ENCODE results near the gene CORO1C. TPM values are rescaled to one million over a fixed set of nuclear protein-coding genes. Genes with fewer than 3 reads are reported as not detected.

CORO1C gene
- total RNA-seq, 6 donors from 2014 or later = 154 to 297 (median 223) TPM

GRCh38 chr12:108603743-108604142, 127.6 kb downstream of the CORO1C start:
- no peak for ATAC-seq (ENCODE audit: low FRiP score in 2 of 2)
- 85 to 91% methylated on average over 4 of the region's 4 CpGs for WGBS, 2 donors
- no peak for DNase-seq

GRCh38 chr12:108602976-108603704, 128.2 kb downstream of the CORO1C start:
- TF ChIP-seq EP300 (IDR thresholded peaks at IDR 0.05) = no peak
- no peak for TF ChIP-seq POLR2A (IDR thresholded peaks at IDR 0.05)
- TF ChIP-seq CTCF (IDR thresholded peaks at IDR 0.05) = no peak
- TF ChIP-seq POLR2AphosphoS5 (IDR thresholded peaks at IDR 0.05) = no peak
- 89 to 94% methylated on average over 13 to 14 of the region's 15 CpGs for whole genome bisulfite sequencing, 2 donors
- Histone ChIP-seq H3K36me3 (no peaks in the 10 kb centered on the region), H3K9me3 (no peaks in the 10 kb centered on the region), H3K27ac (no peak overlapping the region), H3K4me1 (no peaks in the 10 kb centered on the region), H3K27me3 (no peaks in the 10 kb centered on the region), H3K4me3 (no peak overlapping the region)
- DNase-seq (peak in 1 of 2 donors; percentile 67), ATAC-seq (ENCODE audit: low FRiP score in 2 of 2) (no peak)

More at GRCh38 chr12:108603743-108604142, 127.6 kb downstream of the CORO1C start:
- H3K27me3 ChIP-seq = no peaks in the 10 kb centered on the region
- TF ChIP-seq POLR2A (IDR thresholded peaks at IDR 0.05) (no peak), EP300 (IDR thresholded peaks at IDR 0.05) (no peak), CTCF (IDR thresholded peaks at IDR 0.05) (no peak), POLR2AphosphoS5 (IDR thresholded peaks at IDR 0.05) (no peak)
- H3K27ac ChIP-seq = no peak overlapping the region
- no peaks in the 10 kb centered on the region for H3K9me3 ChIP-seq
- H3K36me3 ChIP-seq = no peaks in the 10 kb centered on the region
- no peaks in the 10 kb centered on the region for H3K4me1 ChIP-seq
- H3K4me3 ChIP-seq = no peak overlapping the region

GRCh38 chr12:108602209-108602705, 129.1 kb downstream of the CORO1C start:
- H3K4me3 ChIP-seq = no peak overlapping the region
- TF ChIP-seq EP300 (IDR thresholded peaks at IDR 0.05) = no peak
- TF ChIP-seq POLR2A (IDR thresholded peaks at IDR 0.05) = no peak
- TF ChIP-seq CTCF (IDR thresholded peaks at IDR 0.05) = no peak
- TF ChIP-seq POLR2AphosphoS5 (IDR thresholded peaks at IDR 0.05) = no peak
- DNase-seq = no peak
- H3K36me3 ChIP-seq = no peaks in the 10 kb centered on the region
- H3K9me3 ChIP-seq = no peaks in the 10 kb centered on the region
- WGBS, 2 donors = 92 to 93% methylated on average over 9 of the region's 9 CpGs
- H3K27ac ChIP-seq = no peak overlapping the region
- ATAC-seq (ENCODE audit: low FRiP score in 2 of 2) = no peak
- H3K27me3 ChIP-seq = no peaks in the 10 kb centered on the region
- H3K4me1 ChIP-seq = no peaks in the 10 kb centered on the region

DNA sequence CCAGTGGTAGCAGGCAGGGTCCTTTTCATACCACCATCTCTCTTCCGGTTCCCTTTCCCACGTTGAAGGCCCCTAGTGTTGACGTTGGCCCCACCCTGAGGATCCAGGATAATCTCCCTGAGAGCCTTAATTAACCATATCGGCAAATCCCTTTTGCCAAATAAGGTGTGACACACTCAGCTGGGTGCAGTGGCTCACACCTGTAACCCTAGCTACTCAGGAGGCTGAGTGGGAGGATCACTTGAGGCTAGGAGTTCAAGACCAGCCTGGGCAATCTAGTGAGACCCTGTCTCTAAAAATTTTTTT, 130.7 kb downstream of the CORO1C start:
- Histone ChIP-seq H3K36me3 (no peaks in the 10 kb centered on the region), H3K27ac (no peak overlapping the region), H3K4me3 (no peak overlapping the region), H3K27me3 (no peaks in the 10 kb centered on the region), H3K9me3 (no peaks in the 10 kb centered on the region), H3K4me1 (no peaks in the 10 kb centered on the region)
- no peak for TF ChIP-seq POLR2A (IDR thresholded peaks at IDR 0.05)
- TF ChIP-seq POLR2AphosphoS5 (IDR thresholded peaks at IDR 0.05) = no peak
- TF ChIP-seq CTCF (IDR thresholded peaks at IDR 0.05) = no peak
- TF ChIP-seq EP300 (IDR thresholded peaks at IDR 0.05) = no peak
- WGBS, 2 donors = 56 to 60% methylated on average over 4 of the region's 4 CpGs
- ATAC-seq (ENCODE audit: low FRiP score in 2 of 2) (no peak), DNase-seq (no peak)
